HEK293T (cell line): ENCODE results near the gene SIPA1L3.

Experiments used
- ARNT ChIP-seq: fragments of 450-650 bp; IDR thresholded peaks from 2 replicates; pipeline ENCODE4 v1.6.1; 2017; ENCODE audit warnings: mild to moderate bottlenecking
- BHLHE40 ChIP-seq: fragments of 450-650 bp; IDR thresholded peaks from 2 replicates; pipeline ENCODE4 v1.6.1; 2016; ENCODE audit warnings: mild to moderate bottlenecking, moderate library complexity, borderline replicate concordance
- CTBP1 ChIP-seq: fragments of 450-650 bp; IDR thresholded peaks from 2 replicates; pipeline ENCODE4 v1.6.1; 2016; ENCODE audit warnings: borderline replicate concordance
- ELF4 ChIP-seq: fragments of 450-650 bp; IDR thresholded peaks from 2 replicates; pipeline ENCODE4 v1.6.1; 2017; ENCODE audit warnings: antibody characterized with exemption
- FOXA1 ChIP-seq: fragments of 450-650 bp; IDR thresholded peaks from 2 replicates; pipeline ENCODE4 v1.6.1; 2016; ENCODE audit warnings: mild to moderate bottlenecking
- FOXK2 ChIP-seq: fragments of 450-650 bp; IDR thresholded peaks from 2 replicates; pipeline ENCODE4 v1.6.1; 2016; ENCODE audit warnings: mild to moderate bottlenecking
- FOXM1 ChIP-seq: fragments of 450-650 bp; IDR thresholded peaks from 2 replicates; pipeline ENCODE4 v1.6.1; 2017; ENCODE audit warnings: mild to moderate bottlenecking, borderline replicate concordance
- HDGF ChIP-seq: fragments of 450-650 bp; IDR thresholded peaks from 2 replicates; pipeline ENCODE4 v1.6.1; 2017; ENCODE audit warnings: antibody characterized with exemption, borderline replicate concordance
- LEF1 ChIP-seq: fragments of 450-650 bp; IDR thresholded peaks from 2 replicates; pipeline ENCODE4 v1.6.1; 2017; ENCODE audit warnings: mild to moderate bottlenecking, borderline replicate concordance
- NFRKB ChIP-seq: fragments of 450-650 bp; IDR thresholded peaks from 2 replicates; pipeline ENCODE4 v1.6.1; 2016; ENCODE audit warnings: mild to moderate bottlenecking, moderate library complexity
- SP1 ChIP-seq: fragments of 450-650 bp; IDR thresholded peaks from 2 replicates; pipeline ENCODE4 v1.6.1; 2017
- SUZ12 ChIP-seq: fragments of 450-650 bp; IDR thresholded peaks from 2 replicates; pipeline ENCODE4 v1.6.1; 2016; ENCODE audit warnings: mild to moderate bottlenecking
- TARDBP ChIP-seq: fragments of 450-650 bp; IDR thresholded peaks from 2 replicates; pipeline ENCODE4 v1.6.1; 2016

DNA sequence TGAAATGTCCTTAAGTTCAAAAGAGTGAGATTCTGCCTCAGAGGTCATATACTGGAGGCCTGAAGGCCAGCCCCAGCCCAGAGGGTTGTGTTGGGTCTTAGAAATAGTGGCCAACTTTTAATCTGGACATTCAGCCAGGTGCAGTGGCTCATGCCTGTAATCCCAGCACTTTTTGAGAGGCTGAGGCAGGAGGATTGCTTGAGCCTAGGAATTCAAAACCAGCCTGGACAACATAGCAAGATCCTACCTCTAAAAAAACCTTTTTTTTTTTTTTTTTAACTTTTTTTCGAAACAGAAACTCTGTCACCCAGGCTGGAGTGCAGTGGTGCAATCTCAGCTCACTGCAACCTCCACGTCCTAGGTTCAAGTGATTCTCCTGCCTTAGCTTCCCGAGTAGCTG lies 301.6 kb downstream of the SIPA1L3 start:
- TF ChIP-seq ARNT (no peak), FOXK2 (no peak), SP1 (no peak), TARDBP (no peak), BHLHE40 (no peak), ELF4 (no peak), SUZ12 (no peak), LEF1 (no peak), CTBP1 (no peak), FOXM1 (no peak), NFRKB (no peak), HDGF (no peak), FOXA1 (no peak)
